KOPT-K1 (cell line): Measurements from ENCODE around the gene ANO1.

ENCODE experiments used
- H3K27ac ChIP-seq: fragments of 200-600 bp; sonication (generic); 2 replicates; pipeline ENCODE4 v1.5.1; 2016; ENCODE audit warnings: antibody characterized with exemption, mild to moderate bottlenecking, low read depth, low read length; ENCODE audit not compliant: poor library complexity, severe bottlenecking
- H3K36me3 ChIP-seq: fragments of 200-600 bp; sonication (generic); 2 replicates; pipeline ENCODE4 v1.5.1; 2017; ENCODE audit warnings: antibody characterized with exemption, mild to moderate bottlenecking, low read length, moderate library complexity; ENCODE audit not compliant: insufficient read depth
- H3K9me3 ChIP-seq: fragments of 200-600 bp; sonication (generic); 2 replicates; pipeline ENCODE4 v1.5.1; 2017; ENCODE audit warnings: antibody characterized with exemption, low read length, mild to moderate bottlenecking; ENCODE audit not compliant: insufficient read depth, poor library complexity, severe bottlenecking

The ANO1 gene

DNA sequence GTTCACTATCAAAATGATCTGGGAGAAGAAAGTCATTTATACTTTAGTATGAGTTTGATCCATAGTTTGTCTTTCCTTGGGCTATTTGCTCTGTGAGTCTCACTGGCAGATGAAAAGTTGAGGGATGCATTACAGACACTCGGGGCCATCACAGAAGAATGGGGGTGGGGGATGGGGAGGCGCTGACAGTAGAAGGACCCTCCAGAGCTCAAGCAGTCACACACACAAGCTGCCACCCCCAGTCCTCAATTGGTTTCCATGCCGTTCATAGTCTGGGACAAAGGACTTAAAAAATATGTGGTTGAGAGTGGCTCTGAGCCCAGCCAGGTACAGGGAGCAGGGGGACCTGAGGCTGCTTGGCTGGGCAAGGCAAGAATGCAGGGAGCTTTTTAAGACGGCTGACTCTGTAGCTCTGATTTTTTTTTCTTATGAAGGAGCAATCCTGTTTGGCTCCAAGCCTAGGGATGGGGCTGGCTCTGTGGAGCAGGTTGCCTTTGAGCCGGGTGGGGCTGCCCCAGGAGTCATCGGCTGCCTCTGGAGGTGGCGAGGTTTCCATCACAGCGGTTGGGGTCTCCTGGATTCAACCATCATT is 13.3 kb upstream of the ANO1 start:
- no peaks in the 10 kb centered on the region for H3K9me3 ChIP-seq
- no peaks in the 10 kb centered on the region for H3K36me3 ChIP-seq
- no peak overlapping the region for H3K27ac ChIP-seq

DNA sequence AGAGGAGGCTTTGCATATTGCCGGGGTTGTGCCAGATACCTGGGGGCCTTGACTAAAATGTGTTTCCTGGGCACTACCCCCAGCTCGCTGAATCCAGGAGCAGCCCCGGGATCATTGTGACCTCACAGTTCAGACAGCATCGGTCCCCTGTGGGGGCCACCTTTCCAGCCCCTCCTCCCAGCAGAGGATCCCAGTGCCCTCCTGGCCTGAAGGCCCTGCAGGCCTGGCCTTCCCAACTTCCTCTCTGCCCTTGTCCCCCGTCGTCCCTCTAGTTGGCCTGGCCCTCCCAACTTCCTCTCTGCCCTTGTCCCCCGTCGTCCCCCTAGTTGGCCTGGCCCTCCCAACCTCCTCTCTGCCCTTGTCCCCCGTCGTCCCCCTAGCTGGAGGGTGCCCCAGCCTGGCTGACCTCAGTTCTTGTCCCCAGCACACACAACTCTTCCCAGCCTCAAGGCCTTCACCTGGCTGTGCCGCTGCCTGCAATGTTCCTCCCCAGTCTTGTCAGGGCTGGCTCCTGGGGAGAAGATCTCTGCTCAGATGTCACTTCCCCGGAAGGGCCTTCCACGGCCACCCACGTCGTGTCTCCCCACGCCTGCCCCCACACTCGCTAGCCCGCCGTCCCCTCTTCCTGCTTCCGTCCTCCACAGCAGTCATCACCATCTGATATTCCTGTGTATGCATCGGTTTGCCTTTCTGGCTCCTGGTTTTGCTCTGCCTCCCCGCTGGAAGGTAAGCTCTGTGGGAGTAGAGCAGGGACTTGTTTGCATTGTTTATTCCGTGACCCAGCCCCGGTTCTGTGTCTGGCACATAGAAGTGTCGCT is 12.6 kb upstream of the ANO1 start:
- no peaks in the 10 kb centered on the region for H3K9me3 ChIP-seq
- H3K36me3 ChIP-seq: no peaks in the 10 kb centered on the region

GRCh38 chr11:70066136-70066520 is 12.0 kb upstream of the ANO1 start:
- no peak overlapping the region for H3K27ac ChIP-seq
- no peaks in the 10 kb centered on the region for H3K36me3 ChIP-seq
- no peaks in the 10 kb centered on the region for H3K9me3 ChIP-seq

More for the DNA sequence above, 12.6 kb upstream of the ANO1 start:
- no peak overlapping the region for H3K27ac ChIP-seq

- H3K27ac ChIP-seq: no peak overlapping the region
- no peaks in the 10 kb centered on the region for H3K36me3 ChIP-seq
- no peaks in the 10 kb centered on the region for H3K9me3 ChIP-seq
Observed at GRCh38 chr11:70066628-70067027, 11.5 kb upstream of the ANO1 start.

- Histone ChIP-seq H3K27ac (no peak overlapping the region), H3K9me3 (no peaks in the 10 kb centered on the region), H3K36me3 (no peaks in the 10 kb centered on the region)
Observed at GRCh38 chr11:70067036-70067435, 11.1 kb upstream of the ANO1 start.

DNA sequence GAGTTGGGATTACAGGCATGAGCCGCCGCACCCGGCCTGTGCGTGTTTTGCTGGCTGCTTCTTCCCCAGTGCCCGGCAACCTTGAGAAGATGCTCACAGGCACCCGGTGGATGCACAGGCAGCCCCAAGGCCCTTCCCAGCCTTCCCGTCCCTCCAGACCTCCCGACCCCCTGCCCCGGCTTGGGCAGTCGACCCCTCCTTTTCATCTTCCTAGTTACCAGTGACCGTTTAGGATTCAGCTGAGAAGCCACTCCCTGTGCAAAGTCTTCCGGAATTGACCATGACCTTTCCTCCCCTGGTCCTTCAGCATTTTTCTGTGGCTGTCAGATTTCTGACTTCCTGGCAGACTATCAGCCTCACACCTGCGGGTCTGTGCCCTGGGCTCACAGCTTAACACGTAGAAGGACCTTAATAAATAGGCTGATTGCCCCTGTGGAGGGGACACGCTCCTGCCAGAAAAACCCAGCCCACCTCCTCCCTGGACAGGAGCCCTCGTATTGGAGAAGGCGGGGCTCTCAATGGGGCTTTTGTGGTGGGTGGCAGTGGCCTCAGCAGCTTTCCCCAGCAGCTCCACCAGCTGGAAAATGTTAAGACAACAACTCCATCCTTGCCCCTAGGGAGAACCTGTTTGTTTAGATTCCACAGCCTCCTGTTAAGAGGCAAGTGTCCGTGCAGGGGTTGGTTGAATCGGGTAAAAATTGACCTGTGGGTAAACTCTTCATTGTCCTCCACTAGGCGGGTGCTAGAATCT is 10.4 kb upstream of the ANO1 start:
- no peaks in the 10 kb centered on the region for H3K36me3 ChIP-seq
- no peaks in the 10 kb centered on the region for H3K9me3 ChIP-seq
- no peak overlapping the region for H3K27ac ChIP-seq

DNA sequence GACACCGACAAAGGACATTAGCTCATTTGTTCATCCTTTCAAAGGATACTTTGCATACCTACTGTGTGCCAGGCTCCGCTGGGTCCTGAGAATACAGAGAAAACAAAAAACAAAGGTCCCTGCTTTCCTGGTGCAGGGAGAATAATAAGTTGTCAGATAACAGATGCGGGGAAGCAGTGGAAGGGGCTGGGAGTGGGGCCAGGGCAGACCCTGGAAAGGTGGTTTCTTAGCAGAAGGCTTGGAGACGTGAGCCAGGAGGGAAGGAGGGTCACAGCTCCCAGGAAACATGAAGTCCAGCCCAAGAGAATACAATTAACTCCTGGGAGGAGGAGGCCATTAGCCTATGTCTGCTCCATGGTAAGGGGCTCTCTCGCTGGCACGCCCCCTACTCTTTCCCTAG is 9.8 kb upstream of the ANO1 start:
- H3K36me3 ChIP-seq: no peaks in the 10 kb centered on the region
- no peak overlapping the region for H3K27ac ChIP-seq
- H3K9me3 ChIP-seq: no peaks in the 10 kb centered on the region

- no peaks in the 10 kb centered on the region for H3K36me3 ChIP-seq
- no peak overlapping the region for H3K27ac ChIP-seq
- H3K9me3 ChIP-seq: no peaks in the 10 kb centered on the region
Observed at GRCh38 chr11:70068950-70069349, 9.2 kb upstream of the ANO1 start.

GRCh38 chr11:70070706-70071105 is 7.4 kb upstream of the ANO1 start:
- H3K36me3 ChIP-seq: no peaks in the 10 kb centered on the region
- H3K9me3 ChIP-seq: no peaks in the 10 kb centered on the region
- no peak overlapping the region for H3K27ac ChIP-seq

DNA sequence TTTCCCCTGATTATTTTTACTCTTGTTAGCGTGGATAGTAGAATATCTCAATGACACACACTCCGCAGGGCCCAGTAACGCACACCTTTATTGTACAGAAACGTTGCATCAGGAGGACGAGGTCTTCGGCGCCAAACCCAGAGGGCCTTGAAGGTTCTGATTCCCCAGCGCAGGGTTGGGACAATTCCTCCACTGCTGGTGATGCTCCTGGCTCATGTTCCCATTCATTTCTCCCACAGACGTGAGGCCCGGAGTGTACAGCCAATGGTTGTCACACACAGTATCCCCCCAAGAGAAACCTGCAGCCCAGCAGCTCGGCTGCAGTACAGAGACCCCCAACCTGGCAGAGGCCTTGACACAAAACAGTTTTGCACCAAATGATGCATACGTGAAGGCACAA is 6.1 kb upstream of the ANO1 start:
- Histone ChIP-seq H3K27ac (no peak overlapping the region), H3K36me3 (no peaks in the 10 kb centered on the region), H3K9me3 (no peaks in the 10 kb centered on the region)

GRCh38 chr11:70072461-70072860 is 5.7 kb upstream of the ANO1 start:
- H3K36me3 ChIP-seq: no peaks in the 10 kb centered on the region
- H3K9me3 ChIP-seq: no peaks in the 10 kb centered on the region
- H3K27ac ChIP-seq: no peak overlapping the region

- Histone ChIP-seq H3K27ac (no peak overlapping the region), H3K36me3 (no peaks in the 10 kb centered on the region), H3K9me3 (no peaks in the 10 kb centered on the region)
Observed at GRCh38 chr11:70072861-70073755, 5.0 kb upstream of the ANO1 start.

DNA sequence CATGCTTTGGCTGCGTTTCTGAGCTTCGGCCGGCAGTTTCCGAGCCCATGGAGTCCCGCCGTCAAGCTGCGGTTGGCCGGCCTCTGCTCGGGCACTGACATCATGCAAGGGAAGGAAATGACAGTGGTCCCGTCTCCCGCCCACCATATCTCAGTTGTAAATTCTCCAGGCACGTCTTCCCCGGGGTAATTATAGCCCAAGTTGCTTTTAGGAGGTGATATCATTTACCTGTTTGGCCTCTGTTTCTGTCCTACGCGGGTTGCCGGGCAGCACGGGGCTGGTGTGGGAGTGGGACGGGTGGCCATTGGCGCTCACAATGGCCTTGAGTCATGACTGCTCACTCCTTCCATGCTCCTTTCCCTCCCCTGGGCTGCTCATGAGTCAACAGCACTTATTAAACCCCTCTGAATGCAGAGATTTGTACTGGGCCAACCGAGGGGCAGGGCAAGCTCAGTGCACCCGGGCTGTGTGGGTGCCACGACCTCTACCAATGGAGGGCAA is 4.2 kb upstream of the ANO1 start:
- no peak overlapping the region for H3K27ac ChIP-seq
- H3K9me3 ChIP-seq: no peaks in the 10 kb centered on the region

GRCh38 chr11:70074746-70075145 is 3.4 kb upstream of the ANO1 start:
- Histone ChIP-seq H3K9me3 (no peaks in the 10 kb centered on the region), H3K36me3 (no peaks in the 10 kb centered on the region), H3K27ac (no peak overlapping the region)

More for the DNA sequence above, 4.2 kb upstream of the ANO1 start:
- H3K36me3 ChIP-seq: no peaks in the 10 kb centered on the region
